Measurements from ENCODE around the gene ASCC1.
A peak's percentile ranks its signal among the peaks of the same experiment; 100 is the strongest.

The ASCC1 gene

DNA sequence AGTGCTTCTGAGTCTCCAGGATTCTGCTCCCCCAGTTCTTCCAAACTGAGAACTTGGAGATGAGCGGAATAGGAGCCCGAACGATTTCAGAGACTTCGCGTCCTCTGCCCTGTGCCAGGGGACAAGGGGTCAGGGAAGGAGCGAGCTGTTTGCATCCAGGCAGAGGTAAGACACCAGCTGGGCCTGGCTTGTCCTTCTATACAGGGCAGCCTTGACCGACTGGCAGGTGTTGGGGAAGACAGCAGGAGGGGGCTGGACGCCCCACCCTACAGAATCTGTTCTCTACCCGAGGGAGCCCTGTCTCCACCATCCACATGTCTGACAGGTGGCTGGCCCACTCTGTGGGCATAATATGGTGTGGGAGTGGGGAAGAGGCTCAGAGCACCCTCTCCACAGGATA is 134.9 kb downstream of the ASCC1 start:
- no peak for DNase-seq

DNA sequence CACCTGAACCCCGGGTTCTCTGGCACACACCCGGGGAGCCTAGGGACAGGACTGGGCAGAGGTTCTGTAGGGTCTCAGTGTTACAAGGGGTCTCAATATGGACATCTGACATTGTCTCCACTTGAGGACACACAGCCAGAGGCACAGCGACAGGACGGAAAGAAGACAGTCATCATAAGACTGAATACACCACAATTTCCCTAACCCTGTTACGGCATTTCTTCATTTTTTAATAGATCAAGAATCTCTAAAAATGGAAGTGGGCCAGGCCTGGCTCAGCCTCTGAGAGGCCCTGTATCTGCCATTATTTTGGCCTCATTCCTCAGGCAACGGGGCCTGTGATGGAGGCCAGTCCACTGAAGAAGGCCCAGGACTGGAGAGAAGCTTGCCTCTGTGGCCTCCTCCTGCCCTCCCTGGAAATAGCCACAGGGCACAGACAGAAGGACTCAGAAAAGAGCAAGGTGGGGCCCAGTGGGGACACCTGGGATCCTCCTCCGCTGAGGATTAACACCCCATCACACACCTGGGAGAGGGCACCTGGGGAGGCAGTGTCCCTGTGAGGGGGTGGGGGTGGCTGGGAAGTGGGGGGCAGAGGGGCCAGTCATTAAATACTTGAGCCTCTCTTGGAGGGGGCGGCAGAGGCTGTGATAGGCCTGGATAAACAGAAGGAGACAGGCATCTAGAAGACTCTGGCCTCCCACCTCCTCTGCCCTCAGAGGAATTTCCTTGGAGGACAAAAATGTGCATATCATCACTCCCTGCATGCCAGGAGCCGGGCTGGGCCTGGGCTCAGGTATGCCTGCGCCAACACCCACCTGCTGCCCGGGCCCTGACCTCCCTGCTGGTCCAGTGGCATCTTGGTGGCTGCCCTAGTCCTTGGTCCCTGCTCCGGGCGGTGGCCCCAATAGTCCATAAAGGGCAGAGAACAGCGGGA is 135.8 kb downstream of the ASCC1 start:
- DNase-seq, result no peak

DNA sequence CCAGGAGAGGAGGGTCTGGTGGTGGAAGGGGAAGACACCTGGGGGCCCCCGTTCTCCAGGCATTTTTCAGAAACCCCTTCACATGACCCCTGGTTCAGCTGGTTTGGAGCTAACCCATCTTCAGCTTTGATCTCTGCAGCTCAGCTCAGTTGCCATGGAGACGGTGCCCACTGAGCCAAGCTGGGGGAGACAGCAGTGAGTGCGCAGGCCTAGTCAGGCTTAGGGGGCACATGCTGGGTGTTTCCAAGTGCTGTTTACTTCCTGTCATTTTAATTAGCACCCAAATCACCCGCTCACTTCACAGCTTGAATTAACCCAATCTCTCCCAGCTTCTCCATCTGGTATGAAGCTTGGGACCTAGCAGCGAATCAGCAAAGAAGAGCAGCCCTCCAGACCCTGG is 136.7 kb downstream of the ASCC1 start:
- peak in 1 of 2 experiments; percentile 64 for DNase-seq

DNA sequence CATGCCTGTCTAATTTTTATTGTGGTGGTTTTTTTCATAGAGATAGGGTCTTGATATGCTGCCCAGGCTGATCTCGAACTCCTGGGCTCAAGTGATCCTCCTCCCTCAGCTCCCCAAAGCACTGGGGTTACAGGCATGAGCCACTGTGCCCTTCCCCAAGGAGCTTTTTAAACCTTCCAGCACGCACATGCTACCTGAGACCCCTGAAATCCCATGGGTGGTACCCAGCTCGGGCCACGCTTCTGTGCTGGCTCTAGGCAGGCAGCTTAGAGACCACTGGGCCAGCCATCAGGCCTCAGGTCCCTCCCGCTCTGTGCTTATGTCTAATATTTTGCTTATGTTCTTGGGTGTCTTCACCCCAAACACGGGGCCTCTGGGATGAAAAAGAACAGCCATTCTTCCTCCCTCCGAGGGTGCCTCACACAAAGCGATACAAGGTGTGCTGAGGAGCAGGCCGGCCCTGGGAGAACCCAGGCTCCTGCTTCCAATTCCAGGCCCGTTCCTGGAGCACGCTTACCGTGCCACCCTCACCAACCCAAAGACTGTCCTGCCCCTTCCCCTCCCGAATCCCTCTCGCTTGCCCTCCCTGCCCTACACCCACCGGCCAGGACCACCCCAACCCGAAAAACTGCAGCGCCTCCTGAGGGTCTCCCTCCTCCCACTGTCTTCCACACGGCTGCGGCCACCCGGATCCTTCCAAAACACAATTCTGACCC is 138.6 kb downstream of the ASCC1 start:
- no peak for DNase-seq

DNA sequence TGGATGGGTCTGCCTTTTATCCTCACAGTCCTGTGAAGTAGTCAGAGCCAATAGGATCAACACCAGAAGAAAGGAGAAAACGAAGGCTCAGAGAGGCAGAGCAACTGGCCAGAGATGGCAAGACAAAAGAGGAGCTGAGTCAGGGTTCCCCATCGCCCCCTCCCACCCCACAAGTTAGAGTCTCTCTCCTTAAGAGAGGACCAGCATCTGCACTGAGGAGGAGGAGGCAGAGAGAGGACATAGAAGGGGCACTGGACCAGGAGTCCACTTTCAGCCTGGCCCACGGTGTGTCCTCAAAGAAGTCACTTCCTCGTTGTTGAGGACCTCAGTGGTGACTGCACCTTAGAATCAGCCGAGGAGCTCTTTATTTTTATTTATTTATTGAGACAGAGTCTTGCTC is 139.3 kb downstream of the ASCC1 start:
- peak in 1 of 2 experiments; percentile 12 for DNase-seq

DNA sequence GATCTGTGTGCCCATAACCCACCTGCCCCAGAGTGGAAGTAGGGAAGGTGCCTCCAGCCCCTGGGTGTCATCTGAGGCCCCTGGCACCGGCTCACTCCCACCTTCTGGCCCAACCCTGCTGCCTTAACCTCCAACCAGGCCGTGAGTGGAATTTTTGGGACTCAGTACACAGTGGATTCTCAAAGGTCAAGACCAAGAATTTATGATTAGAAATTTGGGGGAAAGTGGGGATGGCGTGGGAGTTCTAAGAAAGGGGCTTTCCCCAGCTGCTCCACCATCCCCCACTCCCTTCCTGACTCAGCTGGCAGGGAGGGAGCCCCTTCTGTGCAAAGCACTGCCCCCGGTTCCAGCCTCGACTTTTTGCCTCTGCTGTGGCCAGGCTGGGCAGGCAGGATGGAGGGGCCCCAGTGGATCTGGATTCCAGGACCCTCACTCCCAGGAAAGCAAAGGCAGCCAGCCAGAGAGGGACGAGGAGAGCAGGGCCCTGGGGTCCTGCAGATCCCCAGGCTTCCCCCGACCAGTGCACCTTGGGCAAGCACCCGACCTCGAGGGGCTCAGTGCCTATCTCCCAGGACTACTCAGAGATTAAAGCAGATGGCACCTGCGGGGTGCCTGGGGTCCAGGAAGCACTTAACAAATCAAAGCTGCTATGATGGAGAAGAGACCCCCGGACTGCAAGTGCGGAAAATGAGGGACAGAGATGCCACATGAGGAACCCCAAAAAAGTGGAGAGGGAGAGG is 140.5 kb downstream of the ASCC1 start:
- DNase-seq, result peak in 1 of 2 experiments; percentile 54

DNA sequence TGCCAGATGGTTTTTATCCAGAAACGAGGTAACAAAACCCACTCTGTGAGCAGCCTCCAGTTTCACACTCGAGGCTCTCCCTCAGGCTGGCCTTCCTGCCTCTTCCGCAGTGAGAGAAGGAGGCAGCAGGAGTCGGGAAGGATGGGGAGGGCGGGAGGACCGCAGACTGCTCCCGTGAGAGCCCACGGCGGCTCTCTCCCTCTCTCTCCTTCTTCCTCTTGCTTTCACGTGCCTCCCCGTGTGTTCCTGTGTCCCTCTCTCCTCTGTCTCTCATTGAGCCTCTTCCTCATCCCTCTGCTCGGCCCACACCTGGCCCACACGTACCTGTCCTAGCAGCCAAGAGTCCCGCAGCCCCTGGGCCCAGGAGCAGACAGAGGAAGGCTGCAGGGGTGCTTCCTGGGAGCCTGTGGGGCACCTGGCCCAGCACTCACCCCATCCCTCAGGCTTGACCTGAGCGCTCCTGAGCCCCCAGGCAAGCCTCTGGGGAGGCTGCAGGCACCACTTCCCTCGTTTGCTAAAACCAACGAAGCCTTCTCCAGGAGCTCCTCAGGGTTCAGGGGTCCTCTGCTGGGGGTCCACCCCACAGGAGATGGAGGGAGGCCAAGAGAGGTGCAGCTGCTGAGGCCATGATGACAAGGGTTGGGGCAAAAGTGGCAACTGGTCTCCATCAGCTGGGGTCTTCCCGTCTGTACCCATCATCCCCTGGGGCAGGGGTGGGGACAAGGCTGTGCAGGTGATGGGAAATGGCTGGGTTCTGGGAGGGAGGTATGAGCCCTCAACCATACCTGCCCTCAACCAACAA is 141.3 kb downstream of the ASCC1 start:
- DNase-seq, result no peak

DNA sequence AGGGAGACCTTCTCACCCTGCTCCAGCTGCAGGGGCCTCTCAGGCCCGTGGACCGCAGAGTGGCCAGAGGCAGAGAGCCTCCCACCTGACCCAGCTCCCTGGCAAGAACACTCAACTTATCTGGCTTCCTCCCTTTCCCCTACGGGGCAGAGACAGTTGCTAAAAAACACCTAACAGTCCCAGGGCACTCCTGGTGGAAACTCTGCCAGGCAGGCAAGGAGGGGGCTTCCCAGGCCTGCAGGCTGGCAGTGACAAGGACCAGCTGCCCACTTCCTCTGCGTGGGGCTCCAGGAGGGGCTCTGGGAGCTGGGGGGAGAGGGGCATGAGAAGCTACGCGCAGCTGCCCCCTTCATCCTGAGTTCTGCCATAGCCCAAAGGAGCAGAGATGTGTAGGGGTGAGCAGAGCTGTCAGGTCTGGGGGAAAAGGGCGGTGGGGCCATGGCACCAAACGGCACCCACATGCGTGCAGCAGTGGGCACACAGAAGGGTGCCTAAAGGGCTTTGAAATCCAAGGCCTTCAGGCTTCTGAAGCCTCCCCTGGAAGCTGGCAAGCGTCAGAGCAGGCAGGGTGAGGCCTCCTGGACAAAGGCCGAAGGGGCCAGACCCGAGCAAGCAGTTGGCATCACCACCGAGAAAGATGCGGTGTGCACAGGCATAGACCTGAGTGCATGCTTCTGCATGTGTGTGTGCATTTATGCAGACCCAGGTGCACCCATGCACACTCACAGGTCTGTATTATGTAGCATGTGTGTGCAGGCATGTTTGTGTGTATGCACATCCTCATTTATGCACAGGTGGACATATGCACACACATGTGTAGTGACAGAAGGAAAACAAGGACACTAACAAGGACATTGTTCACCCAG is 142.1 kb downstream of the ASCC1 start:
- no peak for DNase-seq

DNA sequence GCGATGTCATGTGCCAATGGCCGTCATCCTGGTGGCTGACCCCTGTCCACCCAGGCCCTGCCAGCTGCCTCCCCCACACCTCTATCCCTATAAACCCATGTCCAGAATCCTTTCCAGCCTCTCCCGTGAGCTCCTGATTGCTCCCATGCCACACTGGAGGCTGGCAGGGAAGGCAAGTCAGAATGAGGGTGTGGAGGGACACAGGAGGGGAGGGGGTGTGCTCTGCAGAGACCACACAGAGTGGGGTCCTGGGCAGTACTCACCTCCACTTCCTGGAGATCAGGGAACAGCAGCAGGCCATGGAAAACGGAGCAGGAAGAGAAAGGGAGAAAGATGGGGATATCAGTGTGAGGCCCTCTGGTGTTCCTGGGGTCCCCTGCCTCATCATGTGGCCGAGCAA is 143.4 kb downstream of the ASCC1 start:
- DNase-seq, result no peak

DNA sequence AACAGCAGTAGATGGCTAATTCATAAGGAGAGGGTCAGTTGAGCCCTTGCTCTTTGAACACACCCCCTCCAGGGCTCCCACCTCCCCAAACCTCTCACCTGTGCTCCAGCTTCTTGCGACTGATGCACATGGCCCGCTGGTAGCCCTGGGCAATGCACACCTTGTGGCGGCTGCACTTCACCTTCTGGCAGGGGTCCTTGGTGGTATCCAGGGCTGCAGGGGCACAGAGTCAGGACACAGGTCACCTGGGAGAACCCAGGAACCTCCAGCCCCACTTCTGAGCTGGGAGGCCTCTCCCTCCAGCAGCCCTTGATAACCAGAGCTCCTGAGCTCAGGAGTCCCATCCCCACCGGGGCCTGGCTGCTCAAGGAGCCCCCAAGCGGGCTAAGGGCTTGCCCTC is 144.0 kb downstream of the ASCC1 start:
- no peak for DNase-seq

DNA sequence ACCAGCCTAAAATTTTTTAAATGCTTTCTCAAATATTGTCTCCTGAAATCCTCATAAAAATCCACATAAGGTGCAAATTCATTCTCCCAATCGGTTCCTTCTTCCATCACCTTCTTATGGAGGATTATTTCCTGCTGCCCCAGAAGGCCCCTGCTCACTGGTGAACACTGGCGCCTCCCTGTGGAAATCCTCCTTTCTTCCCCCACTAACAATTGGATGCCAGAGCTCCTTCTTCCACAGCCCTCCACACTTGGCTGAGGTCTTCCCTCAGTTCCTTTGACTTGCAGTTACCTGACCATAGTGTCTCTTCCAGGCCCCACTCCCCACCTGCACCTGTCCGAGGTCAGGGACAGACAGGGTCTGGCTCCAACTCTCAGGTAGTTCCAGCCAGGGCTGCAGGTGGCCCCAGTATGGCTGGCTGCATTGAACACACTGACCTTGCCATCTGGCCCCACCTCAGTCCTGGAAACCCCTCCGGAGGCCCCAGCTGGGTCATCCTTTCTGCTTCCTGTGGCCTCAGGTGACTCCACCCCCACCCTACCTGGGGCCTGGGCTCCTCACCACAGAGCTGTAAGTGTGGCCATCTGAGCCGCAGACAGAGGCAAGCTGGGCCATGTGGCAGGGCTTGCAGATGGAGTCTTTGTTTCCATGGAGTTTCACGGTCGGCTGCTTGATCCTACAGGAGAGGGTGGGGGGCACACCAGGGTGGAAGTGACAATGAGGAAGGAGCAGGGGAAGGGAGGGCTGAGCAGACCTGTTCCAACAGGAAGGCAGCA is 146.1 kb downstream of the ASCC1 start:
- no peak for DNase-seq

DNA sequence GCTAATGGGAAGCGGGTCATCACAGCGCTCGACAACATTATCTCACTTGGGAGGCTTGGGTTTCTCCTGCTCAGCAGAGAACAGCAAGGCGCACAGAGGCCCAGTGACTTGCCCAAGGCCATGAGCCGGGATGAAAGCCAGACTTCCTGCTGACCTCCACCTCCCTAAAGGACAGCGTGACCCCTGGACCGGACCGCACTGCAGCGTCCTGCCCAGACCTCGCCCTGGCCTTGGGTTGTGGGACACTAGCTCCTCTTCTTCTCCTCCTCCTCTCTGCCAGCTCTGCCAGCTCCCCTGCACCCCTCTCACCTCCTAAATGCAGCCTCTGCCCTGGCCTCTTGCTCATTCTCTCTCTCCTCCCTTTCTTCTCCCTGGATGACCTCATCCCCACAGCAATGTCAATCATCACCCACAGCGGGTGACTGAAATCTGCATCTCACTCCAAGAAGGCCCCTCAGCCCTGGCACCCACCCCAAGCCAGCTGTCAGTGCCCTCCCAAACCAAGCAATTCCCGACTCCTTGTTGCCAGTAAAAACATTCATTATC is 147.1 kb downstream of the ASCC1 start:
- no peak for DNase-seq

DNA sequence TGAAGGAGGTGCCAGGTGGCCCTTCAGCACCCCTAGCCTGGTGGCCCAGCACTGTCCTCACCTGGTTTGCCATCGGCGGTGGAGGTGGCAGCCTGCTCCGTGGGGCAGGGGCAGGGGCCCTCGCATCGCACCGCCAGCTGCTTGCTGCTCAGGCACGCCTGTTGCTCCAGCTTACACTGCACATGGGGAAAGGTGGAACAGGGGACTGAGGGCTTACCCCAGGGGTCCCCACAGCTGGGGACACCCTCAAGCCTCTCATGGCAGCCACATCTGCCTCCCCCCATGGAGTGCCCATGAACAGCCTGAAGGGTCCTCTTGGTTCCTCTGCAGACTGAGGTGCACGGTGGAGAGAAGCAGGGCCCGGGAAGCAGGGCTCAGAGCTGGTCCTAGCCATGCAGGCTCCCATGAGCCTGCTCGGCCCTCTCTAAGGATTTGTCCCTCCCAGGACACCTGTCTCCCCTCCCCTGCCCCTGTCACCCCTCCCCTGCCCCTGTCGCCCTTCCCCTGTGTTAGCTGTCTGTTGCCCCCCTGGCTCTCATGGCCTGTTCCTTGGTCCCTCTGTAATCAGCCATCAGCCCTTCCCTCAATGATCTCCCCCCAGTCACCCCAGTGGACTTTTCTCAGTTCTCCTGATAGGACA is 147.8 kb downstream of the ASCC1 start:
- no peak for DNase-seq

DNA sequence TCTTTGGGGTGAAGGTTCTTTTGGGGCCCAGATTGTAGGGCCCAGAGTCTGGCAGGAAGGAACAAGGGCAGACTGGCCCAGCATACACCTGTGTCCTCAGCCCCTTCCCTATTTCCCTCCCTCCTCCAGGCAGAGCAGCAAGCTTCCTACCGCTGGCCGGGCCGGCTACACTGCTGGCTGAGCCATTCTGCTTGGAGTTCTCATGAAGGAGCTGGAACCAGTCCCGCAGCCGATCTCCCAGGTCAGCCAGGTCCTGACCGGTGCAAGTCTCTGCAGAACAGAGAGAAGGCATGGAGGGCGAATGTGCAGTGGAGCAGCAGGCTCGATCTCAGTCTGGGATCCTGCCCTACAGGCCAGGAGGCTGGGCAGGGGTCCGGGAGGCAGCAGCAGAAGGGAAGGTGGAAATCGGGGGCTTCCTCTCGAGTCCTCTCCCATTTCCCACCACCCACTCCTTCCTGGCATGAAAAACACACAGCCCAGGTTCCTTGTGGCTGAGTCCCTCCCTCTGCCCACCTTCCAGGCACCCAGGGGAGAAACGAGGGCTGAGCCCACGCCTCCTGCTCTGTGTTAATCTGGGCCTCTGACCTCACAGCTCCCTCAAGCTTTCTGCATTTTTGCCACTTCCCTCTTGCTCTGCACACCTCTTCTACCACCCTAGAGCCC is 148.5 kb downstream of the ASCC1 start:
- DNase-seq, result no peak

DNA sequence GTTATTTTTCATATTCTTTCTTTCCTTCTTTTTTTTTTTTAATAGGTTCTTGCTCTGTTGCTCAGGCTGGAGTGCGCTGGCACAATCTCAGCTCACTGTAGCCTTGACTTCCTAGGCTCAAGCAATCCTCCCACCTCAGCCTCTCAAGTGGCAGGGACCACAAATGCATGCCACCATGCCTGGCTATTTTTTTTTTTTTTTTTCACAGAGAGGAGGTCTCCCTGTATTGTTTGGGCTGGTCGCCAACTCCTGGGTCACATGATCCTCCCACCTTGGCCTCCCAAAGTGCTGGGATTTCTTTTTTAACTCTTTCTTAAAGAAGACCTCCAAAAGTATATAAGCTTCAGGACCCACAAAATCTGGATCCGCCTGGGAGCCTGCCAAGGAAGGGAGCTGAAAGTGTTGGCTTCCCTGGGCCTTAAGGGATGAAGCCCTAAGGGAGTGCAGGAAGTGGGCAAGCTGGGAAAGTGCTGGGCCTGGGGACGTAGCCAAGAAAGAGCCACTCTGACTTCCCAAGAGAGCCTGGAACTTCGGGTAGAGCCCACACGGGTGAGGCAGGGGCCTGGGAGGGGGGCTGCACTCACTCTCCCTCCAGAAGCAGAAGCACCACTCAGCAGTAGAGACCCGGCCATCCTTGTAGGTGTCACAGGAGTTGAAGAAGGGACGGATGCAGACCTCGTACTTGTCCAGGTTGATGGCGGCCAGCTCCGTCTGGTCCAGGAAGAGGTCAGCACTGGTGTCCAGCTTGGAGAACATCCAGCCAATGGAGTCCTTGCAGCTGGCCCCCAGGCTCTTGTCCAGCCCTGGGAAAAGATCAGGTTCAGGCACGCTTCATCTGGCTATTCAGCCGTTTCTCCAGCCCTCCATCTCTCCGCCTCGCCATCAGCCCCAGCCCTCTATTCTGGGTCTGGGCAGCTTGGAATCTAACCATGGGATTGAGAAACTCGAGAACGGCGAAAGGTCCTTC is 149.5 kb downstream of the ASCC1 start:
- DNase-seq, result no peak

DNA sequence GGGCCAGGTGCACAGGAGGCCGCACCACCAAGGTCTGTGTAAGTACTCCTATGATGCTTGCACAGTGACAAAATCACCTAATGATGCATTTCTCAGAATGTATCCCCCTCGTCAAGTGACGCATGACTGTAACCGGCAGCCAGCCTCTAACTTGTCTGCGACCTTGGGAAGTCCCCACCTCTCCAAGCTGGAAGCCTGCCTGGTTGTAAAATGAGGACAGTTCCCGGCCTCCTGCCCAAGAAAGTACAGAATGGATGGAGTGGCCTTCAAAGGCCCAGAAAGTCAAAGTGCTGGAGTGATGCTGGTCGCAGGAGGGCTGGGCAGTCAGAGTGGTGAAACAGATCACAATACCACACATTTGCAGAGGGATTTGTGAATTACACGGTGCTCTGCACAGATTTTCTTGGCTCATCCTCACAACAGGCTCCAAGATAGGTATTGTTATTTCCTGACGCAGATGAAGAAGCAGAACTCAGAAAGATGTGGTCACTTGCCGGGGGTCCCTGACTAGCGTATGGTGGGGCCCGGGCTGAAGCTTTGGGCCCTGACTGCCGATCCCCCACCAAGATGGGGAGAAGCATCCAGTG is 150.5 kb downstream of the ASCC1 start:
- no peak for DNase-seq

DNA sequence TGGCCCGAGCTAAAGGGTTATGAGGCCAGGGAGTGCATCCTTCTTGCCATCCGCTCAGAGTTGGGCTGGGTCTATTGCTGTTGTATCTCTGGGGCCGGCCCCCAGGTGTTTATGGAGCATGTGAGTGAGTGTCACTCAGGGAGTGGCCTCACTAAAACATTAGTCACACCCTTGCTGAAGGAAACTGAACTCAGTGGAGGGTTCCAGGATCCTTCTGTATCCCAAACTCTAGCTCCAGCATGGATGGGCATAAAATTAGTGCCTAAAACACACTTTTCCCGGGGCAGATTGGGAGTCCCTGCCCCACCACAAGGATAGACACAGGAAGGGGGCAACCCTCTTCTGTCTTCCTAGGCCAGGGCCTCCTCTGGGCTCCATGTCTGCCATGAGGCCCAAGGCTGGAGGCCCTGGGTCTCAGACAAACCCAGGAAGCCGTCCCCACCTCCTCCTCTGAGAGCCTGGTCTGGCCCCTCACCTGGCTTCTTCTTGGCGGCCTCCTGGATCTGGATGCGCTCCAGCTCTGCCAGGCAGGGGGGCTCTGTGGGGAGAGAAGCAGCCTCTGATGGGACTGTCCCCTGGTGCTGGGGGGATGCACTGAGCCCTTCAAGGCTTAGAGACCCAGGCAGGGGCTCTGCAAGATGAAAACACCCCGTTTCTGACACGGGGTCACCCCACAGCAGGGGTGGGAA is 152.2 kb downstream of the ASCC1 start:
- no peak for DNase-seq
